NCI-H82 treated with DMSO at 0.1 percent for 48 hours (cell line): Measurements from ENCODE around the gene MAP7D3.
"Not testable (repeated sequence)": the region's sequence is repeated elsewhere in the genome, so short reads cannot be mapped to it uniquely, and the experiment has no call there.

ENCODE experiments used
- DNase-seq: peaks from one replicate; lab custom pipeline; 2025; ENCODE audit not compliant: unreplicated experiment; lab: John Stamatoyannopoulos, UW

The MAP7D3 gene

GRCh38 chrX:136183917-136184316 lies 67.3 kb downstream of the MAP7D3 start:
- no peak for DNase-seq

GRCh38 chrX:136183172-136183571 lies 68.0 kb downstream of the MAP7D3 start:
- no peak for DNase-seq

- no peak for DNase-seq
Measured at GRCh38 chrX:136182414-136182813, 68.8 kb downstream of the MAP7D3 start.

GRCh38 chrX:136179133-136179532 lies 72.1 kb downstream of the MAP7D3 start:
- DNase-seq: no peak

GRCh38 chrX:136176399-136176825 lies 74.8 kb downstream of the MAP7D3 start:
- DNase-seq: no peak

- DNase-seq: no peak
Measured at GRCh38 chrX:136171420-136171819, 79.8 kb downstream of the MAP7D3 start.

GRCh38 chrX:136170139-136170800 lies 80.9 kb downstream of the MAP7D3 start:
- DNase-seq: no peak

- DNase-seq: no peak
Measured at GRCh38 chrX:136168929-136169735, 82.1 kb downstream of the MAP7D3 start.

GRCh38 chrX:136167989-136168388 lies 83.2 kb downstream of the MAP7D3 start:
- not testable (repeated sequence) for DNase-seq

GRCh38 chrX:136166221-136166855 lies 84.9 kb downstream of the MAP7D3 start:
- no peak for DNase-seq

- no peak for DNase-seq
Measured at GRCh38 chrX:136165406-136165805, 85.8 kb downstream of the MAP7D3 start.

GRCh38 chrX:136163689-136164088 lies 87.5 kb downstream of the MAP7D3 start:
- no peak for DNase-seq
